SK-N-MC (cell line): Measurements from ENCODE around the gene RDH5.

Source experiments
- EZH2 ChIP-seq: fragments of 200-600 bp; sonication (generic); IDR thresholded peaks from one replicate; pipeline ENCODE4 v1.6.1; 2017; ENCODE audit warnings: antibody characterized with exemption
- FOXP2 ChIP-seq: optimal IDR thresholded peaks from 2 replicates; pipeline ENCODE3; 2011; ENCODE audit warnings: mild to moderate bottlenecking, moderate library complexity; ENCODE audit not compliant: insufficient read depth; ENCODE audit errors: extremely low read length, control extremely low read depth
- POLR2AphosphoS5 ChIP-seq: IDR thresholded peaks from 2 replicates; pipeline ENCODE4 v1.6.1; 2012; ENCODE audit warnings: mild to moderate bottlenecking, low read depth, low read length, borderline replicate concordance

GRCh38 chr12:55732288-55732687 is 12.1 kb downstream of the RDH5 start:
- TF ChIP-seq EZH2 = no peak
- no peak for TF ChIP-seq POLR2AphosphoS5
- no peak for TF ChIP-seq FOXP2
